Mammary epithelial cell (primary cell): ENCODE measurements around the gene TBX2.

ENCODE experiments used
- CTCF ChIP-seq, 2 donors: IDR thresholded peaks in 1 of 2; conservative IDR thresholded peaks in 1 of 2; 2 replicates each; pipeline ENCODE4 v1.5.1; 2011 to 2012; ENCODE audit warnings: inconsistent platforms in 2 of 2, low read length in 2 of 2, mild to moderate bottlenecking in 2 of 2, control low read depth in 1 of 2, low read depth in 1 of 2; ENCODE audit not compliant: insufficient read depth in 1 of 2; ENCODE audit errors: extremely low read depth in 1 of 2
- EZH2 ChIP-seq: IDR thresholded peaks from 2 replicates; pipeline ENCODE4 v1.6.1; 2012; ENCODE audit warnings: low read length, inconsistent platforms, borderline replicate concordance

GRCh38 chr17:61422869-61423268, 23.2 kb downstream of the TBX2 start:
- TF ChIP-seq EZH2: no peak
- TF ChIP-seq CTCF (conservative IDR thresholded peaks at IDR 0.05 in 1 of 2, IDR thresholded peaks at IDR 0.05 in 1 of 2; ENCODE audit: extremely low read depth in 1 of 2, insufficient read depth in 1 of 2, low read depth in 1 of 2, low read length in 2 of 2): no peak
